Measurements from ENCODE around the gene PODNL1. TPM values are rescaled to one million over a fixed set of nuclear protein-coding genes. Genes with fewer than 3 reads are reported as not detected.

PODNL1 gene
- total and polyA plus RNA-seq, 2 experiments from 2014 or later: 6.2 to 45.3 TPM

- no peak for DNase-seq
- Histone ChIP-seq H3K36me3 (ENCODE audit: low read depth) (no peaks in the 10 kb centered on the region), H3K9me3 (ENCODE audit: low read depth) (no peaks in the 10 kb centered on the region), H3K4me1 (ENCODE audit: insufficient read depth) (peaks cover 20% of the 10 kb centered on the region), H3K27ac (no peak overlapping the region), H3K79me2 (ENCODE audit: insufficient read depth) (no peaks in the 10 kb centered on the region), H4K20me1 (ENCODE audit: insufficient read depth) (no peaks in the 10 kb centered on the region), H3K9me2 (ENCODE audit: insufficient read depth) (no peaks in the 10 kb centered on the region), H3K4me3 (no peak overlapping the region), H3F3A (ENCODE audit: insufficient read depth) (no peaks in the 10 kb centered on the region), H2AFZ (no peak overlapping the region), H3K9ac (no peak overlapping the region), H3K4me2 (ENCODE audit: unreplicated experiment) (no peak overlapping the region), H3K27me3 (replicated peaks; ENCODE audit: insufficient read depth) (no peaks in the 10 kb centered on the region)
- WGBS, 2 experiments (ENCODE audit: low coverage in 1 of 2, low lambda C conversion rate in 2 of 2, missing lambda C conversion rate in 2 of 2): 93 to 94% methylated on average over 11 to 20 of the region's 20 CpGs
- no peak for TF ChIP-seq EZH2phosphoT487 (IDR thresholded peaks at IDR 0.05; ENCODE audit: insufficient read depth, low read depth)
- no peak for TF ChIP-seq EZH2 (IDR thresholded peaks at IDR 0.05; ENCODE audit: insufficient read depth, poor library complexity, severe bottlenecking)
- in situ Hi-C loops (cut with MboI): loop anchor here (10.0 to 25.0 kb wide), 3 partner anchors 159 to 451 kb away; partner anchors contain the start of gene MISP3
Measured at GRCh38 chr19:13885826-13886365, 52.3 kb downstream of the PODNL1 start.

GRCh38 chr19:13884726-13885591 is 53.3 kb downstream of the PODNL1 start:
- Histone ChIP-seq H2AFZ (no peak overlapping the region), H3K9me3 (ENCODE audit: low read depth) (no peaks in the 10 kb centered on the region), H3K9ac (no peak overlapping the region), H3K4me3 (no peak overlapping the region), H3K79me2 (ENCODE audit: insufficient read depth) (no peaks in the 10 kb centered on the region), H3F3A (ENCODE audit: insufficient read depth) (no peaks in the 10 kb centered on the region), H3K36me3 (ENCODE audit: low read depth) (no peaks in the 10 kb centered on the region), H3K4me2 (ENCODE audit: unreplicated experiment) (no peak overlapping the region), H3K27me3 (replicated peaks; ENCODE audit: insufficient read depth) (no peaks in the 10 kb centered on the region), H4K20me1 (ENCODE audit: insufficient read depth) (no peaks in the 10 kb centered on the region), H3K4me1 (ENCODE audit: insufficient read depth) (peaks cover 26% of the 10 kb centered on the region), H3K9me2 (ENCODE audit: insufficient read depth) (no peaks in the 10 kb centered on the region), H3K27ac (no peak overlapping the region)
- 43 to 49% methylated on average over 26 of the region's 26 CpGs for WGBS, 2 experiments (ENCODE audit: low coverage in 1 of 2, low lambda C conversion rate in 2 of 2, missing lambda C conversion rate in 2 of 2)
- in situ Hi-C loops (cut with MboI): loop anchor here (10.0 to 25.0 kb wide), 3 partner anchors 160 to 452 kb away; partner anchors contain the start of gene MISP3
- no peak for DNase-seq
- no peak for TF ChIP-seq EZH2 (IDR thresholded peaks at IDR 0.05; ENCODE audit: insufficient read depth, poor library complexity, severe bottlenecking)
- TF ChIP-seq EZH2phosphoT487 (IDR thresholded peaks at IDR 0.05; ENCODE audit: insufficient read depth, low read depth): no peak

GRCh38 chr19:13883516-13884064 is 54.6 kb downstream of the PODNL1 start:
- Histone ChIP-seq H4K20me1 (ENCODE audit: insufficient read depth) (no peaks in the 10 kb centered on the region), H3K4me3 (no peak overlapping the region), H3K27ac (no peak overlapping the region), H3K4me2 (ENCODE audit: unreplicated experiment) (no peak overlapping the region), H3K27me3 (replicated peaks; ENCODE audit: insufficient read depth) (no peaks in the 10 kb centered on the region), H2AFZ (no peak overlapping the region), H3K9ac (no peak overlapping the region), H3K36me3 (ENCODE audit: low read depth) (no peaks in the 10 kb centered on the region), H3K79me2 (ENCODE audit: insufficient read depth) (no peaks in the 10 kb centered on the region), H3K4me1 (ENCODE audit: insufficient read depth) (peaks cover 26% of the 10 kb centered on the region), H3K9me3 (ENCODE audit: low read depth) (no peaks in the 10 kb centered on the region), H3F3A (ENCODE audit: insufficient read depth) (no peaks in the 10 kb centered on the region), H3K9me2 (ENCODE audit: insufficient read depth) (no peaks in the 10 kb centered on the region)
- WGBS, 2 experiments (ENCODE audit: low coverage in 1 of 2, low lambda C conversion rate in 2 of 2, missing lambda C conversion rate in 2 of 2): 91 to 99% methylated on average over 6 to 10 of the region's 10 CpGs
- TF ChIP-seq EZH2phosphoT487 (IDR thresholded peaks at IDR 0.05; ENCODE audit: insufficient read depth, low read depth): no peak
- no peak for TF ChIP-seq EZH2 (IDR thresholded peaks at IDR 0.05; ENCODE audit: insufficient read depth, poor library complexity, severe bottlenecking)
- peak; percentile 35 for DNase-seq
- in situ Hi-C loops (cut with MboI): loop anchor here (10.0 to 25.0 kb wide), 3 partner anchors 161 to 454 kb away; partner anchors contain the start of gene MISP3

GRCh38 chr19:13882836-13883235 is 55.4 kb downstream of the PODNL1 start:
- H3K4me1 ChIP-seq (ENCODE audit: insufficient read depth): peaks cover 26% of the 10 kb centered on the region
- H3K4me2 ChIP-seq (ENCODE audit: unreplicated experiment): no peak overlapping the region
- TF ChIP-seq EZH2 (IDR thresholded peaks at IDR 0.05; ENCODE audit: insufficient read depth, poor library complexity, severe bottlenecking) (no peak), EZH2phosphoT487 (IDR thresholded peaks at IDR 0.05; ENCODE audit: insufficient read depth, low read depth) (no peak)
- H3K36me3 ChIP-seq (ENCODE audit: low read depth): no peaks in the 10 kb centered on the region
- no peaks in the 10 kb centered on the region for H3K79me2 ChIP-seq (ENCODE audit: insufficient read depth)
- WGBS, 2 experiments (ENCODE audit: low coverage in 1 of 2, low lambda C conversion rate in 2 of 2, missing lambda C conversion rate in 2 of 2): 87 to 88% methylated on average over 10 to 12 of the region's 12 CpGs
- H3K9me2 ChIP-seq (ENCODE audit: insufficient read depth): no peaks in the 10 kb centered on the region
- H3F3A ChIP-seq (ENCODE audit: insufficient read depth): no peaks in the 10 kb centered on the region
- no peak overlapping the region for H2AFZ ChIP-seq
- H4K20me1 ChIP-seq (ENCODE audit: insufficient read depth): no peaks in the 10 kb centered on the region
- DNase-seq: no peak
- H3K9ac ChIP-seq: no peak overlapping the region
- H3K4me3 ChIP-seq: no peak overlapping the region
- no peaks in the 10 kb centered on the region for H3K27me3 ChIP-seq (replicated peaks; ENCODE audit: insufficient read depth)
- no peaks in the 10 kb centered on the region for H3K9me3 ChIP-seq (ENCODE audit: low read depth)
- H3K27ac ChIP-seq: no peak overlapping the region
- in situ Hi-C loops (cut with MboI): loop anchor here (10.0 to 25.0 kb wide), 3 partner anchors 162 to 454 kb away; partner anchors contain the start of gene MISP3

Measured in GM23248 (cell line).